ENCODE results near the gene TMBIM1. TPM values are rescaled to one million over a fixed set of nuclear protein-coding genes. Genes with fewer than 3 reads are reported as not detected.

TMBIM1 gene
- polyA plus RNA-seq, 1 of the 3 experiments (the other 2 are of a cell fraction) = 7.8 TPM

GRCh38 chr2:218280260-218280870, 11.9 kb downstream of the TMBIM1 start:
- Histone ChIP-seq H3K27ac (ENCODE audit: low read depth in 2 of 2, low read length in 1 of 2) (no peak overlapping the region), H3K4me1 (ENCODE audit: control insufficient read depth in 1 of 2, insufficient read depth in 2 of 2, low read depth in 1 of 2, low read length in 1 of 2) (peaks cover 0 to 22% of the 10 kb centered on the region in 2 experiments; a peak in 1 of 4 replicates), H3K9me3 (no peaks in the 10 kb centered on the region), H3K9ac (no peak overlapping the region), H3K4me3 (ENCODE audit: low read depth in 2 of 2, low read length in 1 of 2) (no peak overlapping the region), H3K27me3 (ENCODE audit: insufficient read depth) (no peaks in the 10 kb centered on the region), H3F3A (replicated peaks; ENCODE audit: insufficient read depth) (no peaks in the 10 kb centered on the region), H3K36me3 (replicated peaks in 1 of 2; ENCODE audit: control insufficient read depth in 1 of 2, insufficient read depth in 2 of 2, low read length in 1 of 2) (peaks cover 0 to 16% of the 10 kb centered on the region in 2 experiments), H3K9me2 (no peaks in the 10 kb centered on the region), H2AFZ (ENCODE audit: low read depth) (no peak overlapping the region), H3K4me2 (no peak overlapping the region), H4K20me1 (ENCODE audit: insufficient read depth) (no peaks in the 10 kb centered on the region), H3K79me2 (ENCODE audit: insufficient read depth) (0 out of 2 replicates have a peak, but pooled peaks cover 3% of the 10 kb centered on the region)
- ChIA-PET CTCF (interaction anchor here (1.8 to 2.3 kb wide), 2 partner anchors 8 to 21 kb away, joined by 4 to 10 read pairs; no protein-coding TSS in a partner anchor), POLR2A (no interaction called here)
- no peak for DNase-seq
- 89% methylated on average over 11 of the region's 14 CpGs for WGBS (ENCODE audit: low lambda C conversion rate)
- TF ChIP-seq REST (IDR thresholded peaks at IDR 0.05; ENCODE audit: low read depth, low read length) (no peak), USF2 (IDR thresholded peaks at IDR 0.05; ENCODE audit: borderline replicate concordance, low read depth, low read length) (no peak), SIN3A (IDR thresholded peaks at IDR 0.05; ENCODE audit: borderline replicate concordance, low read depth, low read length) (no peak), FOSL2 (IDR thresholded peaks at IDR 0.05; ENCODE audit: borderline replicate concordance, low read depth) (no peak), RCOR1 (IDR thresholded peaks at IDR 0.05; ENCODE audit: low read length) (no peak), CHD2 (IDR thresholded peaks at IDR 0.05; ENCODE audit: low read length, partially characterized antibody) (no peak), IRF3 (IDR thresholded peaks at IDR 0.05; ENCODE audit: low read depth, low read length) (no peak), RAD21 (IDR thresholded peaks at IDR 0.05; ENCODE audit: low read length) (no peak), EP300 (IDR thresholded peaks at IDR 0.05; ENCODE audit: borderline replicate concordance in 1 of 2, low read depth in 1 of 2, low read length in 1 of 2) (no peak), ZBTB33 (IDR thresholded peaks at IDR 0.05; ENCODE audit: borderline replicate concordance, low read depth) (no peak), FOXM1 (IDR thresholded peaks at IDR 0.05; ENCODE audit: low read depth) (no peak), SMC3 (IDR thresholded peaks at IDR 0.05; ENCODE audit: low read depth, low read length) (no peak), YY1 (IDR thresholded peaks at IDR 0.05; ENCODE audit: low read depth) (no peak), USF1 (IDR thresholded peaks at IDR 0.05; ENCODE audit: borderline replicate concordance, low read depth) (no peak), PBX3 (IDR thresholded peaks at IDR 0.05) (no peak), JUND (IDR thresholded peaks at IDR 0.05) (no peak), ELF1 (IDR thresholded peaks at IDR 0.05) (no peak), TEAD4 (IDR thresholded peaks at IDR 0.05; ENCODE audit: borderline replicate concordance, insufficient read depth) (no peak)
